GM12875 (cell line): ENCODE results near the gene ANKH.

Source experiments
- H3K4me3 ChIP-seq: one replicate; pipeline ENCODE4 v1.5.1; 2011; ENCODE audit warnings: low read depth, low read length, control low read depth
- TF ChIP-seq, protein P1 (sequence below): IDR thresholded peaks from 2 replicates; pipeline ENCODE4 v1.5.1; 2011; ENCODE audit warnings: low read depth, mild to moderate bottlenecking, control low read depth, inconsistent platforms, low read length, moderate library complexity, borderline replicate concordance; ENCODE audit not compliant: insufficient read depth

The ANKH gene

DNA sequence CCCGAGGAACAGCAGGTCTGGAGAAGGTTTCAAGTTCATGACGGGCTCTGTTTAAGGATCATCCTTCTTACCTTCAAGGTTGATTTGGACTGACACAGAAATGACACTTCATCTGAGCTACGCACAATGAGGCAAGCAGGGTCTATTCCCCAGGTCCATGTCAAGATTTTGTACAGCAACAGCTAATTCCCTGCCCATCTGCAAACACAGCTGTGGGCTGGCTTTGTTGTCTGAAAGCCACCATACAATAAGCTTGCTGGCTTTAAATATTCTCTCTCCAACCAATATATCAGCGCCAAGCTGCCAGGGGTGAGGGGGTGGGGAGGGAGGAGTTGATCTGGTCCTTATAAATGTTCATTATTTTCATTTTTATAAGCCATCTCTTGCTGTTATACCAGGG, 115.1 kb downstream of the ANKH start:
- no peak overlapping the region for H3K4me3 ChIP-seq
- TF ChIP-seq, protein P1, sequence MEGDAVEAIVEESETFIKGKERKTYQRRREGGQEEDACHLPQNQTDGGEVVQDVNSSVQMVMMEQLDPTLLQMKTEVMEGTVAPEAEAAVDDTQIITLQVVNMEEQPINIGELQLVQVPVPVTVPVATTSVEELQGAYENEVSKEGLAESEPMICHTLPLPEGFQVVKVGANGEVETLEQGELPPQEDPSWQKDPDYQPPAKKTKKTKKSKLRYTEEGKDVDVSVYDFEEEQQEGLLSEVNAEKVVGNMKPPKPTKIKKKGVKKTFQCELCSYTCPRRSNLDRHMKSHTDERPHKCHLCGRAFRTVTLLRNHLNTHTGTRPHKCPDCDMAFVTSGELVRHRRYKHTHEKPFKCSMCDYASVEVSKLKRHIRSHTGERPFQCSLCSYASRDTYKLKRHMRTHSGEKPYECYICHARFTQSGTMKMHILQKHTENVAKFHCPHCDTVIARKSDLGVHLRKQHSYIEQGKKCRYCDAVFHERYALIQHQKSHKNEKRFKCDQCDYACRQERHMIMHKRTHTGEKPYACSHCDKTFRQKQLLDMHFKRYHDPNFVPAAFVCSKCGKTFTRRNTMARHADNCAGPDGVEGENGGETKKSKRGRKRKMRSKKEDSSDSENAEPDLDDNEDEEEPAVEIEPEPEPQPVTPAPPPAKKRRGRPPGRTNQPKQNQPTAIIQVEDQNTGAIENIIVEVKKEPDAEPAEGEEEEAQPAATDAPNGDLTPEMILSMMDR, result no peak

DNA sequence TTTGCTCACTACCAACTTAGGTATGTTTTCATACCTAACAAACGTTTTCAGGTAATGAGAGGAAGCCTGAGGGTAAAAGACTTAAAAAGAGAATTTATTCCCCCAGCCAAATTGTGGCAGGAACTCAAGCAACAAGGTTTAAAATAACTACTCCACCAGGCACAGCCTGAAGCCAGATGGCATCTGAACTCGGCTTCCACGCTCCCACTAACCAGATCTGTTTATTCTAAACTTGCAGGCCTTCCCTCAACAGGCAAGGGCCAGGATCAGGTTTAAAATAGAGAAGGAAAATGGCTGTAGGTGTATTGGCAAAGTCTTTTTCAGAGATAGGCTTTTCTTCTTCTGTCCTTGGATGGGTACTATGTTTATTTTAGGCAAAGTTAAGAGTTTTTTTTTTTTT, 117.6 kb downstream of the ANKH start:
- no peak overlapping the region for H3K4me3 ChIP-seq
- TF ChIP-seq, protein P1, result no peak

DNA sequence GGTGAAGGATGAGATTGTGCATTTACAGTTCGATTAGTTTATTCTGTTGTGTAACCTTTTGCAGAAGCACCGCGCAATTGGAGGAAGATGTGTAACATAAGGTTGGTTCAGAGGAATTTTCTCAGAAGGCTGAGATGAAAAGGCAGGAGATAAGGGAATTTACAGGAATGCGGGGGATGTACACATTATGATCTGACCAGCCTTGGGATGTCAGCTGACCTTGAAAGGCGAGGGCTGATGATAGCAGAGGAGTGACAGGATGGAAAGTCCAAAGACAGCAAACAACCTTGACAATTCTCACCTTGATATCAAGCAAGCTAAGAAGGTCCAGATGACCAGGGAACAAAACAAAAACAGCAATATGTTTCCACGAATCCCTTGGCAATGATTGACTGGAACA, 118.3 kb downstream of the ANKH start:
- TF ChIP-seq, protein P1, result no peak
- H3K4me3 ChIP-seq, result no peak overlapping the region

DNA sequence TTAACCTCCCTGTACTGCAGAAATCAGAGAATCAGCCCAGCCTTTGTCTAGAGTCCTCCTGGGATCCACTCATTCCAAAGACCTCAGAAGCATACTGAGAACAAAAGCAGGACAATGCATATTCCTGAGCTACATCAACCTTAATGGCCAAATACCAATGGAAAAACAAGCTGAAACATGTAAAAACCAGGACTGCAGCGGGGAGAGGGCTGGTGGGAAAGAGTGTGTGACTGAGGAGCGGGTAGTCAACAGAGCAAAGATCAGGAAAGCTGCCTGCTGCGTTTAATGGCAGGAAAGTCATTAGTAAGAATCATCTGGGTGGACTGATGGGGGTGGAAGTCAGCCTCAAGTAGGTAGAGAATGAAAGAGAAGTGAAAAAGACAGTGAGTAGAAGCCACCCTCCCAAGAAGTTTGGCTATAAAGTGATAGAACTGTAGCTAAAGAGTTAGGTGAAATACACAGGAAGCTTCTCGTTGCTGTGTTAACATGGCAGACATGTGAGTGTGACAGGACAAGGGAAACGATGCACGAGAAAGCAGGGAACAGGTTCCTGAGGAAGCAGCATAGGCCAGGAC, 119.0 kb downstream of the ANKH start:
- TF ChIP-seq, protein P1, result no peak
- H3K4me3 ChIP-seq, result no peak overlapping the region

DNA sequence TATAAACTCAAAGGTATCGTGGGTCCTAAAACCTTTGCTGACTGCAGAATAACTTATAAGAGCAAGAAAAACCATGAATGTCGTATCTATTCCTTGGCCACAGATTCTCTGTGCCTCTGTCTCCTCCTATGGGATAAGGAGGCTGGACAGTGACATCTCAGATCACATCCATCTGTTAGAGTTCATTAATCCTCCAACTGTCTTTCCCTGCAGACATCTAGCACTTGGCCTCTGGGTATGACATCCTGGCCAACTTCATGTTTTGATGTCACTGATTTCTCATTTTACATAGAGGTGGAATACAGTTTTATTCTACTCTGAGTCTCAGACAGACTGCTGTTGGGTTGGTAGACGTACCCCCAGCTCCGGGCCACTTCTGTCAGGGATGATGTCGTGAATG, 120.9 kb downstream of the ANKH start:
- no peak overlapping the region for H3K4me3 ChIP-seq
- TF ChIP-seq, protein P1, result no peak

DNA sequence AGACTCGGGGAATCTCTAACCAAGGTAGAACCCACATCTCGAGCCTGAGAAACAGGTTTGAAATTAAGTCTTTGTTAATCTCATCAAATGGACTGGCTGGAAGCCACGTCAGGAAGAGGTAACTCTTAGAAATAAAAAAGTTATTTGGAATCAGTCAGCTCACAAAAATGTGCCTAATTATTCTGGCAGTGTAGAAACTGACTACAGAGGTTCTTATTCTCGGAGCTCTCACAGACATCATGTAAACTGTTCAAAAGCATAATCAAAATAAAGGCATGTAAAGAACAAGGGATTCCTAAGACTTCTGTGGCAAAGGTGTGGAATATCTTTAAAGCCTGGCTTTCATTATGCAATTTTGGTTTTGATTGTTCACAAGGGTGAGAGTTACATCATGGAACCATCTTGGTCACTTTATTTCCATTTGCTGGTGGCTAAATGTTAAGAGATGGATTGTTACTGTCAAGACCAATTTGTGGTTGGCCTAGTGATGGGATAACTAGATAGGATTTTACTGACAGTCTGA, 121.9 kb downstream of the ANKH start:
- no peak overlapping the region for H3K4me3 ChIP-seq
- TF ChIP-seq, protein P1, result no peak

DNA sequence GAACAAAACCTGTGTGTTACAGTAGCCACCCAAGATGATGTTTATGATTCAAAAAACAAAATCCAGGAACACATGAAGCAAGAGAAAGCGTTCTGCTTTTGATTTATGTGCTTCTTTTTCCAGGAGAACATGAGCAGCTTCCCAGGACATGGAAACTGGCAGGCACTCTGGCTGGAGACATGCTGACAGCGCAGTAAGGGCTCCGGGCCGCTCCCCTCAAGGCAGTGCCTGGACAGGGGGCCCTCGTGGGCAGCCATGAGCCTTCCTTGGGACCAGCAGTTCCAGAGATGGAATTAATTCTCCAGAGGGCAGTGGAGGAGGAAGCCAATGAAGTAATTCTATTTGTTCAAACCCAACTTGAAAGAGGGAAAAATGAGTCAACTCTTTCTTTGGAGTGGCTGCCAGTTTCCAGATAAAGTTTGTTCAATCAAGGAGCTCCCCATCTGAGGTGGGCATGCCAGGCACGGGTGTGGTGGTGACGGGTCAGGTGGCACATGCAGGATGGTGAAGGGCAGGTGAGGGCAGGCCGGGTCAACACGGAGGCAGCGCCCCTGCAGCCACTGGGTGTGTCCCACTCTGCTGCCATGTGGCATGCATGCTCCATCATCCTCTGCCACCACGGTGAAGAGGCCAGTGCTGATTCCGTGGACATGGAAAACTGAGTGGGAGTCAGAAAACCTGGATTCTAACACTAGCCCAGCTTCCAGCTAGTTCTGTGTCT, 123.2 kb downstream of the ANKH start:
- TF ChIP-seq, protein P1, result no peak
- H3K4me3 ChIP-seq, result no peak overlapping the region
